GM20000 (cell line): ENCODE data around the gene TNFAIP8L3.

Experiments
- DNase-seq: peaks from one replicate; pipeline ENCODE4 v3.0.0; 2012; ENCODE audit warnings: low spot score
- TF ChIP-seq, protein P1 (sequence below): IDR thresholded peaks from 2 replicates; pipeline ENCODE4 v1.5.1; 2012; ENCODE audit warnings: mild to moderate bottlenecking, control low read depth; ENCODE audit errors: extremely low read depth, missing control alignments

TNFAIP8L3 gene

DNA sequence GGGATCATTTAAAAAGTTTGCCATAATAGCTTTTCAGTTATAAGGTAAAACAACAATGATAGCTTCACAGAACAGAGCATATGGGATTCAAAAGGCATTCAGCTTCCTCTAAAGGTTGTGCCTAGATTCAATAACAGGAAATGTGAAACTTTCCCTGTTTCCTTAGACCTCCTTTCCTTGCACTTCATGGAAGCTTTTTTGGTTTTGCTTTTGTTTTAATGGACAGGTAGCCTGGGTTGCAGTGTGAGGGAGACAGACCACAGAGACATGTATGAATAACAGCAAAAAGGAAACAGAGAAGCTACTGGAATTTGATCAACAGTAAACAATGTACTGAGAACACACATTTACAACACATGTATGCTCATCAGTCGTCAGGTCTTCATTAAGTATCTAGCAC, 2.3 kb upstream of the TNFAIP8L3 start:
- TF ChIP-seq, protein P1, sequence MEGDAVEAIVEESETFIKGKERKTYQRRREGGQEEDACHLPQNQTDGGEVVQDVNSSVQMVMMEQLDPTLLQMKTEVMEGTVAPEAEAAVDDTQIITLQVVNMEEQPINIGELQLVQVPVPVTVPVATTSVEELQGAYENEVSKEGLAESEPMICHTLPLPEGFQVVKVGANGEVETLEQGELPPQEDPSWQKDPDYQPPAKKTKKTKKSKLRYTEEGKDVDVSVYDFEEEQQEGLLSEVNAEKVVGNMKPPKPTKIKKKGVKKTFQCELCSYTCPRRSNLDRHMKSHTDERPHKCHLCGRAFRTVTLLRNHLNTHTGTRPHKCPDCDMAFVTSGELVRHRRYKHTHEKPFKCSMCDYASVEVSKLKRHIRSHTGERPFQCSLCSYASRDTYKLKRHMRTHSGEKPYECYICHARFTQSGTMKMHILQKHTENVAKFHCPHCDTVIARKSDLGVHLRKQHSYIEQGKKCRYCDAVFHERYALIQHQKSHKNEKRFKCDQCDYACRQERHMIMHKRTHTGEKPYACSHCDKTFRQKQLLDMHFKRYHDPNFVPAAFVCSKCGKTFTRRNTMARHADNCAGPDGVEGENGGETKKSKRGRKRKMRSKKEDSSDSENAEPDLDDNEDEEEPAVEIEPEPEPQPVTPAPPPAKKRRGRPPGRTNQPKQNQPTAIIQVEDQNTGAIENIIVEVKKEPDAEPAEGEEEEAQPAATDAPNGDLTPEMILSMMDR = no peak

DNA sequence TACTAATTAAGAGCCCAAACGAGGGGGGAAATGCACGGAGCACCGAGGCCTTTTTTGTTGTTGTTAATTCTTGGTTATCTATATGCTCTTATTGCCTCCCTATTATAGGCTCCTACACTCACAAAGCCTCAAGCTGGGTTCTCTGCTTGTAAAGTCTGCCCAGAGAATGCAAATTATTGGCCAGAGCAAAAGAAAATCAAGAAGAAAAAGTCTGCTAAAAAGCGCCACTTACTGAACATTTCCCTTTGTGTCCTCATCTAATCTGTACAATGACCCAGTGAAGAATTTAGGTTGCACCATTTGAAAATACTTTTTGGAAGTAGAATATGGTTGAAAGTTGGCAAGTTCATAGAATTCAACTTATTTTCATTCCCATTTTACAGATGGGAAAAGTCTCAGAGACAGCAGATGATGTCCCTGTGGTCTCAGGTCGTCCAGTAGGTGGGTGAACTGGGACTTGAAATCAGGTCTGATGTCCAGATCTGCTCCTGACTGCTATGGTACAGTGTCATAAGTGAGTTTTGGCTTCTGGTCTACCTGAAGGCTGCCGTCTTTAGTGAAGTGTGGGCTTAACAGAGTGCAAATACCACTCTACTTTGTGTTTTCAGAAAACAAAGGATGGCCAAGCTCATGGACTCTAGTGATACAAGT, 1.1 kb upstream of the TNFAIP8L3 start:
- TF ChIP-seq, protein P1 = no peak
- no peak for DNase-seq

More for the DNA sequence above, 2.3 kb upstream of the TNFAIP8L3 start:
- no peak for DNase-seq

DNA sequence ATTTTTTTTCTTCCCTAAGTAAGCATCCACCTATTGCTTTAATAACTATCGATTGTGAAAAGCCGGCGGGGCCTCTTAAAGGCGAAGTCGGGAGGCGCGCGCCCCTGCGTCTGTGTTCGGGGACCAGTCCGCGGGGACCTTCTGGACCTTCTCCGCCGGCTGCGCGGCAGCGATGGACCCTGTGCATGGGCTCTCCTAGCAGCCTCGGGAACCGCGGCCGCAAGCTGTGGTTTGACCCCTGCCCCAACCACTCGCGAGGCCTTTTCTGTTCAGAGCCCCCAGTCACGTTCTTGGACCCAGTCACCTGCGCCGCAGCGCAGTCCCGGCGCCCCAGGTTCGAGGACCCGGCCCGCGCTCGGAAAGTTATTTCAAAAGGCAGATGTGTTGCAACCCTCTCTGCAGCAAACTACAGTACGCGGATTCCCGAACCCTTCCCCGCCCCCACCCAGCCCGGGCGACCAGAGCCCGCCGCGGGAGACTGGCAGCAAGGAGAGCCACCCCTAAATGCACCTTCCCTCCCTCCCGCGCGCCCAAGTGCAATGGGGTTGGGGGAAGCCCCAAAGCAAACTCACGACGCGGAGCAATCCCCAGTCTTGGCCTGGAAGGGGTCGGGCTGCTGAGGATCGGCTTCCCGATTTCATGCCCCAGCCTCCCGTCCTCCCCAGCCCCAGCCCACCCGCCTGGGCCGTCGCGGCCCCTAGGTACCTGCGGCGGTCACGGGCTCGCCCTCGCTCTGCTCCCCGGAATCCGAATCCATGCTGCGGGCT, 684 bp downstream of the TNFAIP8L3 start:
- DNase-seq = peak; percentile 69

DNA sequence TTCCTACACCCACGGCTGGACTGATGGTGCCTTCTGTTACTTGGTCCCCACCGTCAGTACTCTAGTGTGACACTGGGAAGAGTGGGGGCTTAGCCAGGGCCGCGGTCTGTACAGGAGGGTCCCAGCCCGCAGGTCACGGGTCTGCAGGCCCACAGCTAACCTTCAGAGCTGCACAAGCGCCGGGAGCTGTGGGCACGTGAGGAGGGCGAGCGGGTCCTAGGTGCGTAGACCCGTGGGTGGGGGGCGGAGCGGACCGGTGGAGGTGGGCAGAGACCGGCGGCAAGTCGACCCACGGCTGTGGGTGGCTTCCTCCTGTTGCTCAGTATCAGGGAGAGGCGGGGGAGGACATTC, 1.2 kb downstream of the TNFAIP8L3 start:
- DNase-seq = no peak

More for the DNA sequence above, 684 bp downstream of the TNFAIP8L3 start:
- TF ChIP-seq, protein P1 = no peak

DNA sequence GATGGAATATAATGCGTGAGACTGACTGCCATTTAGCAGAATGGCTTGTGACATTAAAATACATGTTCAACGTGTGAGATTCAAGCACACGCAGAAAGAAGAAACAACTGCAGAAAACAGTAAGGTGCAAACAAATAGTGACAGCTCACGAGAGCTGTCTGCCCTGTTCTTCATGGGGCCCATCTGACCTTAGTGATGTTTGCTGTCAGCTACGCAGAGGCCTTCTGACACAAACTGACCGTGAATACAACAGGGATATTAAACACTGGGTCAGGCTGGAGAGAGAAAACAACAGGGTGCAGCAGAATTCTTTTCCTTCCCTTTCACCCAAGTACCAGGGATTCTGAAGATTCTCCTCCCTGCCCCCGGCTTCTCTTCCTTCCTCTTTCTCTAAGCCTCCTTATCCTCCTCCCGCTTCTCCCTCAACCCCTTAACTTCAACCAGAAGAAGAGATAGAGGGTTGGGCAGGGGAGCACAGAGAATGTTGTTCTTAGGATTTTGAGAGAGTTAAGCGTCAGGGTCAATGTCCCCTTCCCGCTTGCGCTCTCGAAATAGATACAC, 2.1 kb downstream of the TNFAIP8L3 start:
- no peak for DNase-seq
- TF ChIP-seq, protein P1 = no peak

More for the DNA sequence above, 1.2 kb downstream of the TNFAIP8L3 start:
- TF ChIP-seq, protein P1 = no peak

DNA sequence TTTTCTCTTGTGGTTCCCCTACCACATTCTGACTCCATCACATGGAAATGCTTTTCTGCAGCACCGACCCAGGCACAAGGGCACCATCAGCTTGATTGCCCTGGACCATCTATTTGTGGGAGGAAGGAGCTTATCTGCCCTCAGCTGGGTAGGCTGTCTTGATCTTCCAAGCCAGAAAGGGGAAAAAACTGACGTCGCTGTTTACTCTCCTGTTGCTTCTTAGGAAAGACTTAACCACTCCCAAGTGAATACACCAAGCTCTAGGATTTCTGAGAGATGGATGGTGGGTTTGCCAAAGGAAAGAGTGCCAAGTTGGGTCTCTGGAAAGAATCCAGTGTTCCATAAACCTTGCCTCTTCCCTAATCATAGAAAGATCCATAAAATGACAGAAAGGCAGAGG, 4.0 kb downstream of the TNFAIP8L3 start:
- no peak for DNase-seq
- TF ChIP-seq, protein P1 = no peak
